Tibial nerve (tissue), 4 donors: ENCODE data around the gene CITED4.

ENCODE experiments used
- CTCF ChIP-seq, 5 experiments: fragments of 200-600 bp in 3 of 5; fragments of 450-650 bp in 2 of 5; sonication (generic) in 3 of 5; IDR thresholded peaks; one replicate each; pipeline ENCODE4 v1.5.1; 2016 to 2019; ENCODE audit warnings: antibody characterized with exemption in 5 of 5, mild to moderate bottlenecking in 3 of 5, moderate library complexity in 2 of 5
- EP300 ChIP-seq, 2 donors: sonication (generic); formaldehyde crosslinking; IDR thresholded peaks; one replicate each; pipeline ENCODE4 v1.6.1; 2017; ENCODE audit warnings: antibody characterized with exemption in 2 of 2, mild to moderate bottlenecking in 1 of 2

DNA sequence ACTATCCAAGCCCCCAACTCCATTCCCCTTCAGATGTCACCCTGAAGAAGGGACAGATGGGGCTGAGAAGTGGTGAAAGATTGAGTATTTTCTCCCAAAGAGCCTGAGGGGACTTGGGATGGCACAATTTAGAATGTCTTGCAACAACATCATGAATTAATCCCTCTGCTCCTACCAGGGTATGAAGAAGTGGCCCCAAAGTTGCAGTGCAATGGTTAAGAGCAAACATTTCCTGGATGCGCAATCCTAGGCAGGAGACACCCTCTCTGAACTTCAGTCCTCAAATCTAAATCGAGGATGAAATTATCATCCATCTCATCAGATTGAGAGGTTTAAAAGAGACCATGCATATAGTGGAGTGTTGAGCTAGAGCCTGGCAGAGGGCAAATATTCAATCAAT lies 28.6 kb upstream of the CITED4 start:
- no peak for TF ChIP-seq CTCF (IDR thresholded peaks at IDR 0.05)
- TF ChIP-seq EP300 (IDR thresholded peaks at IDR 0.05), result no peak
